H9 (cell line): ENCODE results near the gene PLCB1. TPM values are rescaled to one million over a fixed set of nuclear protein-coding genes. Genes with fewer than 3 reads are reported as not detected.

Experiments
- DNase-seq: peaks from one replicate; pipeline ENCODE4 v3.0.0-alpha.2; 2017
- H2AFZ ChIP-seq: one replicate; pipeline ENCODE4 v1.6.1; 2013; ENCODE audit warnings: mild to moderate bottlenecking, low read length, control low read depth, moderate library complexity
- H2AK5ac ChIP-seq: 2 replicates; pipeline ENCODE4 v1.6.1; 2013; ENCODE audit warnings: low read length, control low read depth, mixed read lengths; ENCODE audit not compliant: insufficient read length
- H2BK120ac ChIP-seq: one replicate; pipeline ENCODE4 v1.6.1; 2013; ENCODE audit warnings: low read depth, mild to moderate bottlenecking, low read length, control low read depth, inconsistent platforms; ENCODE audit not compliant: poor library complexity, severe bottlenecking
- H2BK12ac ChIP-seq: 2 replicates; pipeline ENCODE4 v1.6.1; 2013; ENCODE audit warnings: low read length, control low read depth, mixed read lengths, low read depth; ENCODE audit not compliant: insufficient read length
- H2BK15ac ChIP-seq: 2 replicates; pipeline ENCODE4 v1.6.1; 2013; ENCODE audit warnings: low read depth, low read length, control low read depth
- H2BK20ac ChIP-seq: one replicate; pipeline ENCODE4 v1.6.1; 2013; ENCODE audit warnings: low read depth, mild to moderate bottlenecking, low read length, control low read depth, inconsistent platforms; ENCODE audit not compliant: poor library complexity, severe bottlenecking
- H2BK5ac ChIP-seq: 2 replicates; pipeline ENCODE4 v1.6.1; 2013; ENCODE audit warnings: low read length, control low read depth, mixed read lengths; ENCODE audit not compliant: insufficient read length
- H3K14ac ChIP-seq: 2 replicates; pipeline ENCODE4 v1.6.1; 2013; ENCODE audit warnings: low read length, control low read depth; ENCODE audit not compliant: insufficient read depth
- H3K18ac ChIP-seq: 2 replicates; pipeline ENCODE4 v1.6.1; 2013; ENCODE audit warnings: low read depth, mild to moderate bottlenecking, mixed read lengths, low read length, control low read depth; ENCODE audit not compliant: insufficient read length
- H3K23ac ChIP-seq: 2 replicates; pipeline ENCODE4 v1.6.1; 2013; ENCODE audit warnings: low read length, control low read depth, mixed read lengths, low read depth; ENCODE audit not compliant: insufficient read length
- H3K23me2 ChIP-seq: 2 replicates; pipeline ENCODE4 v1.6.1; 2013; ENCODE audit warnings: low read depth, mild to moderate bottlenecking, mixed read lengths, low read length, control low read depth; ENCODE audit not compliant: insufficient read length, poor library complexity, severe bottlenecking
- H3K27ac ChIP-seq: 2 replicates; pipeline ENCODE4 v1.5.1; 2013; ENCODE audit warnings: low read length, control low read depth, mixed read lengths, low read depth; ENCODE audit not compliant: insufficient read length
- H3K27me3 ChIP-seq: 2 replicates; pipeline ENCODE4 v1.6.1; 2013; ENCODE audit warnings: low read length, control low read depth, inconsistent platforms; ENCODE audit not compliant: insufficient read depth
- H3K4ac ChIP-seq: 2 replicates; pipeline ENCODE4 v1.6.1; 2013; ENCODE audit warnings: low read depth, mild to moderate bottlenecking, control low read depth, inconsistent platforms, low read length, moderate library complexity
- H3K4me1 ChIP-seq: 2 replicates; pipeline ENCODE4 v1.6.1; 2013; ENCODE audit warnings: low read length, control low read depth, inconsistent platforms; ENCODE audit not compliant: insufficient read depth
- H3K4me2 ChIP-seq: 2 replicates; pipeline ENCODE4 v1.6.1; 2013; ENCODE audit warnings: low read length, control low read depth, mixed read lengths; ENCODE audit not compliant: insufficient read length, insufficient read depth
- H3K56ac ChIP-seq: 2 replicates; pipeline ENCODE4 v1.6.1; 2013; ENCODE audit warnings: low read depth, mild to moderate bottlenecking, mixed read lengths, low read length, control low read depth; ENCODE audit not compliant: insufficient read length
- H3K79me1 ChIP-seq: 2 replicates; pipeline ENCODE4 v1.6.1; 2013; ENCODE audit warnings: low read depth, mild to moderate bottlenecking, moderate library complexity, low read length, control low read depth, inconsistent platforms; ENCODE audit not compliant: insufficient read depth, poor library complexity, severe bottlenecking
- H3K79me2 ChIP-seq: 2 replicates; pipeline ENCODE4 v1.6.1; 2013; ENCODE audit warnings: low read length, control low read depth, inconsistent platforms; ENCODE audit not compliant: insufficient read depth
- H3K9ac ChIP-seq: 2 replicates; pipeline ENCODE4 v1.6.1; 2013; ENCODE audit warnings: low read length, control low read depth, mixed read lengths; ENCODE audit not compliant: insufficient read length; ENCODE audit errors: extremely low read depth
- H3K9me3 ChIP-seq: one replicate; pipeline ENCODE4 v1.6.1; 2013; ENCODE audit warnings: low read depth, low read length, inconsistent platforms; ENCODE audit not compliant: control insufficient read depth
- H3T11ph ChIP-seq: one replicate; pipeline ENCODE4 v1.6.1; 2013; ENCODE audit warnings: mild to moderate bottlenecking, low read length, control low read depth, inconsistent platforms
- H4K20me1 ChIP-seq: one replicate; pipeline ENCODE4 v1.6.1; 2013; ENCODE audit not compliant: control insufficient read depth, insufficient read length, insufficient read depth
- H4K5ac ChIP-seq: 2 replicates; pipeline ENCODE4 v1.6.1; 2013; ENCODE audit warnings: low read depth, mild to moderate bottlenecking, mixed read lengths, low read length, control low read depth; ENCODE audit not compliant: insufficient read length
- H4K8ac ChIP-seq: replicated peaks from 2 replicates; pipeline ENCODE4 v1.6.1; 2013; ENCODE audit warnings: low read length, control low read depth, mixed read lengths, low read depth; ENCODE audit not compliant: insufficient read length
- H4K91ac ChIP-seq: 2 replicates; pipeline ENCODE4 v1.6.1; 2013; ENCODE audit warnings: low read depth, mild to moderate bottlenecking, moderate library complexity, mixed read lengths, low read length, control low read depth; ENCODE audit not compliant: insufficient read length
- H3K27ac Mint-ChIP-seq, 3 experiments: 2 replicates in 2 of 3; 3 replicates in 1 of 3; pipeline ENCODE4 v1.8.0; 2020 to 2021; ENCODE audit warnings: mixed read lengths in 3 of 3, mild to moderate bottlenecking in 1 of 3, moderate library complexity in 1 of 3
- H3K27me3 Mint-ChIP-seq: 2 replicates; pipeline ENCODE4 v1.8.0; 2021; ENCODE audit warnings: low read depth, mild to moderate bottlenecking, moderate library complexity, mixed read lengths
- H3K36me3 Mint-ChIP-seq, 3 experiments: 2 replicates in 2 of 3; 3 replicates in 1 of 3; pipeline ENCODE4 v1.8.0; 2020 to 2021; ENCODE audit warnings: low read depth in 3 of 3, mixed read lengths in 3 of 3; ENCODE audit not compliant: insufficient read depth in 1 of 3
- H3K4me1 Mint-ChIP-seq, 2 experiments: 2 replicates each; pipeline ENCODE4 v1.8.0; 2020; ENCODE audit warnings: mixed read lengths in 2 of 2
- H3K4me3 Mint-ChIP-seq, 2 experiments: 2 replicates in 1 of 2; 3 replicates in 1 of 2; pipeline ENCODE4 v1.8.0; 2020 to 2021; ENCODE audit warnings: mild to moderate bottlenecking in 2 of 2, mixed read lengths in 2 of 2, moderate library complexity in 1 of 2
- H3K9me3 Mint-ChIP-seq, 2 experiments: 2 replicates in 1 of 2; 3 replicates in 1 of 2; pipeline ENCODE4 v1.8.0; 2020; ENCODE audit warnings: mild to moderate bottlenecking in 2 of 2, mixed read lengths in 2 of 2, moderate library complexity in 1 of 2
- WGBS: extraction: QIAGEN DNeasy Blood & Tissue Kit; methylation state at CpG from one replicate; pipeline ENCODE4 v1.1.7; 2013; ENCODE audit warnings: missing lambda C conversion rate, low lambda C conversion rate, mixed read lengths; ENCODE audit not compliant: insufficient read length; ENCODE audit errors: extremely low coverage; 5-methylcytosine and 5-hydroxymethylcytosine counted together
- total RNA-seq: library from RNA; stranded (reverse); gene quantifications from 2 replicates; pipeline ENCODE4 v1.2.1, GENCODE V29; 2021
- TF ChIP-seq, protein P1 (sequence below): fragments of 200-600 bp; sonication (generic); conservative IDR thresholded peaks from 3 replicates; pipeline ENCODE4 v1.8.0; 2021; ENCODE audit warnings: antibody characterized with exemption, mild to moderate bottlenecking

The PLCB1 gene
- total RNA-seq, 1 experiment from 2014 or later: 11.5 TPM

DNA sequence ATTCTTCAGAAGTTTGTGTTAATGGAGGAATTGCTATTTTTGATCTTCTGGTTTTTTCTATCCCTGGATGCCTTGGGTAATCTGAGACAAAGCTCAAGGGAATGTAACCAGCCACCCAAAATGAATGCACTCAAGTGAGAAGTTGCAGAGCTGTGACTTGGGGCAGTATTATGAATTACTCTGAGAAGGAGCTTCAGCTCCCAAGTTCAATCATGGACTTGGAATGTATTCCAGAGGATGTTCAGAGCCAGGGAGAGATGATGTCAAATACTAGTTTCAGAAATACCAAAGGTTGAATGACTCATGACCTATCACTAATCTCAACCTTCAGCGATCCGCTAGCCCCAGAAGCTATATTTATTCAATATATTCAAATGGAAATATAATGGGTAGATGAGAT is 561.6 kb downstream of the PLCB1 start:
- no peaks in the 10 kb centered on the region for H3K4me1 Mint-ChIP-seq
- H3K27me3 ChIP-seq: no peaks in the 10 kb centered on the region
- no CpG with 5 or more reads among the region's 2 CpGs for WGBS

More for the DNA sequence above, 561.6 kb downstream of the PLCB1 start:
- no peak overlapping the region for H2BK5ac ChIP-seq
- TF ChIP-seq, protein P1, sequence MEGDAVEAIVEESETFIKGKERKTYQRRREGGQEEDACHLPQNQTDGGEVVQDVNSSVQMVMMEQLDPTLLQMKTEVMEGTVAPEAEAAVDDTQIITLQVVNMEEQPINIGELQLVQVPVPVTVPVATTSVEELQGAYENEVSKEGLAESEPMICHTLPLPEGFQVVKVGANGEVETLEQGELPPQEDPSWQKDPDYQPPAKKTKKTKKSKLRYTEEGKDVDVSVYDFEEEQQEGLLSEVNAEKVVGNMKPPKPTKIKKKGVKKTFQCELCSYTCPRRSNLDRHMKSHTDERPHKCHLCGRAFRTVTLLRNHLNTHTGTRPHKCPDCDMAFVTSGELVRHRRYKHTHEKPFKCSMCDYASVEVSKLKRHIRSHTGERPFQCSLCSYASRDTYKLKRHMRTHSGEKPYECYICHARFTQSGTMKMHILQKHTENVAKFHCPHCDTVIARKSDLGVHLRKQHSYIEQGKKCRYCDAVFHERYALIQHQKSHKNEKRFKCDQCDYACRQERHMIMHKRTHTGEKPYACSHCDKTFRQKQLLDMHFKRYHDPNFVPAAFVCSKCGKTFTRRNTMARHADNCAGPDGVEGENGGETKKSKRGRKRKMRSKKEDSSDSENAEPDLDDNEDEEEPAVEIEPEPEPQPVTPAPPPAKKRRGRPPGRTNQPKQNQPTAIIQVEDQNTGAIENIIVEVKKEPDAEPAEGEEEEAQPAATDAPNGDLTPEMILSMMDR: no peak
- no peak for DNase-seq
- no peaks in the 10 kb centered on the region for H3K23me2 ChIP-seq
- H3K9me3 Mint-ChIP-seq: peaks cover 14 to 16% of the 10 kb centered on the region in 2 experiments
- no peak overlapping the region for H3K9ac ChIP-seq
- H3K79me2 ChIP-seq: no peaks in the 10 kb centered on the region
- H4K5ac ChIP-seq: no peak overlapping the region
- H3K4ac ChIP-seq: no peak overlapping the region
- H3K27ac ChIP-seq: no peak overlapping the region
- H3K4me2 ChIP-seq: no peak overlapping the region
- H4K91ac ChIP-seq: no peak overlapping the region
- H4K20me1 ChIP-seq: no peaks in the 10 kb centered on the region
- no peak overlapping the region for H3K4me3 Mint-ChIP-seq
- H3K27ac Mint-ChIP-seq: no peak overlapping the region
- H3K18ac ChIP-seq: no peak overlapping the region
- no peak overlapping the region for H2AFZ ChIP-seq
- H3K27me3 Mint-ChIP-seq: no peaks in the 10 kb centered on the region; the same call in none of the 2 replicates
- peaks cover 6 to 14% (median 11%) of the 10 kb centered on the region in 3 experiments; a peak in 6 of 7 replicates for H3K36me3 Mint-ChIP-seq
- no peak overlapping the region for H3K23ac ChIP-seq
- no peak overlapping the region for H3K56ac ChIP-seq
- no peak overlapping the region for H4K8ac ChIP-seq
- H2BK20ac ChIP-seq: no peak overlapping the region
- no peak overlapping the region for H2AK5ac ChIP-seq
- no peaks in the 10 kb centered on the region for H3K9me3 ChIP-seq
- H2BK120ac ChIP-seq: no peak overlapping the region
- H3K79me1 ChIP-seq: no peaks in the 10 kb centered on the region
- no peak overlapping the region for H3K14ac ChIP-seq
- H2BK12ac ChIP-seq: no peak overlapping the region
- H3T11ph ChIP-seq: no peak overlapping the region
- H2BK15ac ChIP-seq: no peak overlapping the region
- H3K4me1 ChIP-seq: no peaks in the 10 kb centered on the region
